HepG2 (cell line): ENCODE data around the gene PRRT2. TPM values are rescaled to one million over a fixed set of nuclear protein-coding genes. Genes with fewer than 3 reads are reported as not detected.

ENCODE experiments used
- AHR ChIP-seq: IDR thresholded peaks from 2 replicates; pipeline ENCODE4 v1.6.1; 2018; ENCODE audit warnings: missing genetic modification reagents, missing compliant biosample characterization
- CC2D1A ChIP-seq: sonication (generic); formaldehyde crosslinking; IDR thresholded peaks from 2 replicates; pipeline ENCODE4 v1.8.1; 2023; ENCODE audit warnings: mild to moderate bottlenecking, missing genetic modification reagents
- ELK4 ChIP-seq: sonication (generic); formaldehyde crosslinking; IDR thresholded peaks from 2 replicates; pipeline ENCODE4 v1.9.0; 2021; ENCODE audit warnings: missing genetic modification reagents, borderline replicate concordance
- FOXK1 ChIP-seq: sonication (generic); formaldehyde crosslinking; IDR thresholded peaks from 2 replicates; pipeline ENCODE4 v1.4.0; 2020; ENCODE audit warnings: low read depth, missing genetic modification reagents, borderline replicate concordance
- FOXK2 ChIP-seq: fragments of 450-650 bp; IDR thresholded peaks from 2 replicates; pipeline ENCODE4 v1.6.1; 2016
- GLMP ChIP-seq: sonication (generic); formaldehyde crosslinking; IDR thresholded peaks from 2 replicates; pipeline ENCODE4 v1.9.0; 2021; ENCODE audit warnings: missing genetic modification reagents, mild to moderate bottlenecking, borderline replicate concordance
- HMG20A ChIP-seq: IDR thresholded peaks from 2 replicates; pipeline ENCODE4 v1.6.1; 2016; ENCODE audit warnings: borderline replicate concordance
- NBN ChIP-seq: fragments of 450-650 bp; conservative IDR thresholded peaks from 2 replicates; pipeline ENCODE4 v1.6.1; 2017
- NFRKB ChIP-seq: fragments of 450-650 bp; IDR thresholded peaks from 2 replicates; pipeline ENCODE4 v1.6.1; 2017
- PAX8 ChIP-seq: sonication (generic); formaldehyde crosslinking; IDR thresholded peaks from 2 replicates; pipeline ENCODE4 v1.8.0; 2022; ENCODE audit warnings: mild to moderate bottlenecking, missing genetic modification reagents, borderline replicate concordance
- RFXAP ChIP-seq: sonication (generic); formaldehyde crosslinking; IDR thresholded peaks from 2 replicates; pipeline ENCODE4 v1.4.0; 2020; ENCODE audit warnings: missing genetic modification reagents, borderline replicate concordance
- SETDB1 ChIP-seq: sonication (generic); formaldehyde crosslinking; IDR thresholded peaks from 2 replicates; pipeline ENCODE4 v1.5.1; 2020; ENCODE audit warnings: missing genetic modification reagents, mild to moderate bottlenecking, borderline replicate concordance
- SP2 ChIP-seq: sonication (generic); formaldehyde crosslinking; IDR thresholded peaks from 2 replicates; pipeline ENCODE4 v1.5.1; 2020; ENCODE audit warnings: mild to moderate bottlenecking, missing genetic modification reagents
- SUZ12 ChIP-seq: fragments of 150-350 bp; IDR thresholded peaks from 2 replicates; pipeline ENCODE4 v1.6.1; 2014; ENCODE audit warnings: low read depth, low read length
- TAF15 ChIP-seq: fragments of 200-400 bp; formaldehyde crosslinking; IDR thresholded peaks from one replicate; pipeline ENCODE4 v1.6.1; 2018; ENCODE audit warnings: mild to moderate bottlenecking, low read depth, low read length; ENCODE audit not compliant: poor library complexity, severe bottlenecking
- TBX3 ChIP-seq: fragments of 450-650 bp; IDR thresholded peaks from 2 replicates; pipeline ENCODE4 v1.6.1; 2017; ENCODE audit warnings: antibody characterized with exemption, mild to moderate bottlenecking, inconsistent platforms, borderline replicate concordance
- U2AF2 ChIP-seq: fragments of 200-400 bp; formaldehyde crosslinking; IDR thresholded peaks from 2 replicates; pipeline ENCODE4 v1.6.1; 2017; ENCODE audit warnings: low read depth, mild to moderate bottlenecking, low read length
- ZBTB20 ChIP-seq: sonication (generic); formaldehyde crosslinking; IDR thresholded peaks from 2 replicates; pipeline ENCODE4 v1.8.1; 2023; ENCODE audit warnings: missing genetic modification reagents, low read depth, mild to moderate bottlenecking, borderline replicate concordance
- ZFX ChIP-seq: sonication (generic); formaldehyde crosslinking; IDR thresholded peaks from 2 replicates; pipeline ENCODE4 v1.4.0; 2020; ENCODE audit warnings: mild to moderate bottlenecking, low read depth, missing genetic modification reagents, moderate library complexity
- ZNF460 ChIP-seq: sonication (generic); formaldehyde crosslinking; IDR thresholded peaks from 2 replicates; pipeline ENCODE4 v1.5.1; 2020; ENCODE audit warnings: missing genetic modification reagents, mild to moderate bottlenecking, borderline replicate concordance
- ZNF496 ChIP-seq: sonication (generic); formaldehyde crosslinking; IDR thresholded peaks from 2 replicates; pipeline ENCODE4 v1.8.1; 2023; ENCODE audit warnings: mild to moderate bottlenecking, moderate library complexity, missing genetic modification reagents; ENCODE audit not compliant: insufficient replicate concordance
- ZNF879 ChIP-seq: sonication (generic); formaldehyde crosslinking; IDR thresholded peaks from 2 replicates; pipeline ENCODE4 v1.8.1; 2023; ENCODE audit warnings: missing genetic modification reagents
- ZSCAN22 ChIP-seq: sonication (generic); formaldehyde crosslinking; IDR thresholded peaks from 2 replicates; pipeline ENCODE4 v1.4.0; 2020; ENCODE audit warnings: mild to moderate bottlenecking, missing genetic modification reagents
- polyA plus RNA-seq, 8 experiments: library from polyadenylated mRNA; depleted of rRNA in 3 of 8; stranded (reverse) in 7 of 8; unstranded in 1 of 8; fragments of >200 nt; fragmentation: Illumina TruSeq in 4 of 8; extraction: Trizol in 4 of 8; gene quantifications; 2 replicates each; pipeline versions ENCODE4 v1.2.1 to v1.2.3, GENCODE V29; 2011 to 2016; ENCODE audit warnings: low read depth in 4 of 8, missing spikeins in 1 of 8, mixed read lengths in 1 of 8; ENCODE audit not compliant: insufficient read depth in 1 of 8
- total RNA-seq, 5 experiments: library from RNA; depleted of rRNA; stranded (reverse); fragments of >200 nt; fragmentation: Illumina TruSeq; extraction: Trizol; gene quantifications; 2 replicates each; pipeline ENCODE4 v1.2.3, GENCODE V29; 2016; ENCODE audit warnings: low read depth in 1 of 5
- TF ChIP-seq, protein P1 (sequence below): fragments of 450-650 bp; IDR thresholded peaks from 2 replicates; pipeline ENCODE4 v1.6.1; 2017; ENCODE audit warnings: mild to moderate bottlenecking

PRRT2 gene
- total and polyA plus RNA-seq, 2 of the 13 experiments (the other 11 are each of a cell fraction or from before 2014, with no cell fraction given), result 0.51 to 1.1 TPM

DNA sequence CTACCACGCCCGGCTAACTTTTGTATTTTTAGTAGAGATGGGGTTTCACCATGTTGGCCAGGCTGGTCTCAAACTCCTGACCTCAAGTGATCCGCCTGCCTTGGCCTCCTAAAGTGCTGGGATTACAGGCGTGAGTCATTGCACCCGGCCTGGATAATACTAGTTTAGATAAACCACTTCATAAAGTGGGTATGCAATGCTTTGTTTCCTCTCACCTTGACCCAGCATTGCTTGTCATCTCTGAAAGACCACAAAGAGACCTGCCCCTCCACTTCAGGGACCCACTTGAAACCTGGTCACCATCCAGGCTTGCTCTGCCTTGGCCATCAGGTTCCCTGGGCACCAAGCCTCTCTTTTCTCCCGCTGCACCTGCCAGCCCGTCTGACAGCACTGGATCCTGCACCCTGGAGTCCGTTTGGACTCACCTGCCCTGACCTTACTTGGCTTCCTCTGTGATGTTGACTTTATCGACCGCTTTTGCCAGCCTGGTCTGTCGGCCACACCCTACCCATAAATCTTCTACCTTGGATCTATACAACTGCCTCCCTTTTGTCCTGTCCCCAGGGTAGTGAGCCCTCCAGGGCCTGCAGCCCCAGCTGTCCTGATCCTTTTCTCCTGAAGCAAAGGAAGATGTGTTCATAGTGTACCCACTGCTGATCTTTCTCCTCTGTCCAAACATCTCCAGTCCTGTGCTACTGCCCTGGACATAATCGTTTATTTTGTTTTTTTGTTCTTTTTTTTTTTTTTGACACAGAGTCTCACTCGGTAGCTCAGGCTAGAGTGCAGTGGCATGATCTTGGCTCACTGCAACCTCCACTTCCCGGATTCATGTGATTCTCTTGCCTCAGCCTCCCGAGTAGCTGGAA is 46.6 kb upstream of the PRRT2 start (continued):
- TF ChIP-seq, protein P1, sequence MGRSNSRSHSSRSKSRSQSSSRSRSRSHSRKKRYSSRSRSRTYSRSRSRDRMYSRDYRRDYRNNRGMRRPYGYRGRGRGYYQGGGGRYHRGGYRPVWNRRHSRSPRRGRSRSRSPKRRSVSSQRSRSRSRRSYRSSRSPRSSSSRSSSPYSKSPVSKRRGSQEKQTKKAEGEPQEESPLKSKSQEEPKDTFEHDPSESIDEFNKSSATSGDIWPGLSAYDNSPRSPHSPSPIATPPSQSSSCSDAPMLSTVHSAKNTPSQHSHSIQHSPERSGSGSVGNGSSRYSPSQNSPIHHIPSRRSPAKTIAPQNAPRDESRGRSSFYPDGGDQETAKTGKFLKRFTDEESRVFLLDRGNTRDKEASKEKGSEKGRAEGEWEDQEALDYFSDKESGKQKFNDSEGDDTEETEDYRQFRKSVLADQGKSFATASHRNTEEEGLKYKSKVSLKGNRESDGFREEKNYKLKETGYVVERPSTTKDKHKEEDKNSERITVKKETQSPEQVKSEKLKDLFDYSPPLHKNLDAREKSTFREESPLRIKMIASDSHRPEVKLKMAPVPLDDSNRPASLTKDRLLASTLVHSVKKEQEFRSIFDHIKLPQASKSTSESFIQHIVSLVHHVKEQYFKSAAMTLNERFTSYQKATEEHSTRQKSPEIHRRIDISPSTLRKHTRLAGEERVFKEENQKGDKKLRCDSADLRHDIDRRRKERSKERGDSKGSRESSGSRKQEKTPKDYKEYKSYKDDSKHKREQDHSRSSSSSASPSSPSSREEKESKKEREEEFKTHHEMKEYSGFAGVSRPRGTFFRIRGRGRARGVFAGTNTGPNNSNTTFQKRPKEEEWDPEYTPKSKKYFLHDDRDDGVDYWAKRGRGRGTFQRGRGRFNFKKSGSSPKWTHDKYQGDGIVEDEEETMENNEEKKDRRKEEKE, result no peak
- TF ChIP-seq SUZ12 (no peak), PAX8 (0 out of 2 replicates have a peak, but pooled peaks have one; percentile 37), ZBTB20 (CRISPR knock-in tag) (peak; percentile 86; the same call in 1 of the 2 replicates), RFXAP (CRISPR knock-in tag) (peak; percentile 91), HMG20A (CRISPR knock-in tag) (peak; percentile 89), ZSCAN22 (CRISPR knock-in tag) (no peak), AHR (CRISPR knock-in tag) (0 out of 2 replicates have a peak, but pooled peaks have one; percentile 65), SETDB1 (CRISPR knock-in tag) (no peak), TAF15 (no peak), ZFX (CRISPR knock-in tag) (peak; percentile 64; the same call in 1 of the 2 replicates), ZNF496 (CRISPR knock-in tag) (no peak), FOXK1 (CRISPR knock-in tag) (no peak; the same call in 1 of the 2 replicates), CC2D1A (no peak), U2AF2 (no peak), SP2 (CRISPR knock-in tag) (no peak), FOXK2 (0 out of 2 replicates have a peak, but pooled peaks have one; percentile 5), NFRKB (no peak), ELK4 (no peak), TBX3 (peak; percentile 66), ZNF460 (CRISPR knock-in tag) (peak; percentile 80; the same call in 1 of the 2 replicates), ZNF879 (CRISPR knock-in tag) (no peak), NBN (no peak), GLMP (CRISPR knock-in tag) (0 out of 2 replicates have a peak, but pooled peaks have one; percentile 51)
